HG03354 (cell line): Measurements from ENCODE around the gene CARF.
A peak's percentile ranks its signal among the peaks of the same experiment; 100 is the strongest.
"Not testable (repeated sequence)": the region's sequence is repeated elsewhere in the genome, so short reads cannot be mapped to it uniquely, and the experiment has no call there.

ENCODE experiments used
- ATAC-seq: cut with Tn5 transposase; IDR thresholded peaks from one replicate; pipeline ENCODE4 v1.9.1; 2021; ENCODE audit warnings: mild to moderate bottlenecking; ENCODE audit not compliant: unreplicated experiment, poor library complexity, severe bottlenecking

Gene CARF, protein sequence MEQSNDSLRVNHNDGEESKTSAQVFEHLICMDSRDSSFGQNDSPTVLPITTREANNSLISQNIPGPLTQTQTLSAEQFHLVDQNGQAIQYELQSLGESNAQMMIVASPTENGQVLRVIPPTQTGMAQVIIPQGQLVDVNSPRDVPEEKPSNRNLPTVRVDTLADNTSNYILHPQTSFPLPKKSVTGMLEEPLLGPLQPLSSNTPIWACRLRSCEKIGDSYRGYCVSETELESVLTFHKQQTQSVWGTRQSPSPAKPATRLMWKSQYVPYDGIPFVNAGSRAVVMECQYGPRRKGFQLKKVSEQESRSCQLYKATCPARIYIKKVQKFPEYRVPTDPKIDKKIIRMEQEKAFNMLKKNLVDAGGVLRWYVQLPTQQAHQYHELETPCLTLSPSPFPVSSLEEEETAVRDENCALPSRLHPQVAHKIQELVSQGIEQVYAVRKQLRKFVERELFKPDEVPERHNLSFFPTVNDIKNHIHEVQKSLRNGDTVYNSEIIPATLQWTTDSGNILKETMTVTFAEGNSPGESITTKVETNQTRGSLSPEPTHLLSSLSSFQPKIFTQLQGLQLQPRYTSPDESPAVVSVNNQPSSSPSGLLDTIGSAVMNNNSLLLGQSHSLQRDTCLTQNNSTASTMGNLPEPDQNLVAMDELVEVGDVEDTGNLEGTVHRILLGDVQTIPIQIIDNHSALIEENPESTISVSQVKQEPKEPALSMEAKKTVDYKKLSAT

DNA sequence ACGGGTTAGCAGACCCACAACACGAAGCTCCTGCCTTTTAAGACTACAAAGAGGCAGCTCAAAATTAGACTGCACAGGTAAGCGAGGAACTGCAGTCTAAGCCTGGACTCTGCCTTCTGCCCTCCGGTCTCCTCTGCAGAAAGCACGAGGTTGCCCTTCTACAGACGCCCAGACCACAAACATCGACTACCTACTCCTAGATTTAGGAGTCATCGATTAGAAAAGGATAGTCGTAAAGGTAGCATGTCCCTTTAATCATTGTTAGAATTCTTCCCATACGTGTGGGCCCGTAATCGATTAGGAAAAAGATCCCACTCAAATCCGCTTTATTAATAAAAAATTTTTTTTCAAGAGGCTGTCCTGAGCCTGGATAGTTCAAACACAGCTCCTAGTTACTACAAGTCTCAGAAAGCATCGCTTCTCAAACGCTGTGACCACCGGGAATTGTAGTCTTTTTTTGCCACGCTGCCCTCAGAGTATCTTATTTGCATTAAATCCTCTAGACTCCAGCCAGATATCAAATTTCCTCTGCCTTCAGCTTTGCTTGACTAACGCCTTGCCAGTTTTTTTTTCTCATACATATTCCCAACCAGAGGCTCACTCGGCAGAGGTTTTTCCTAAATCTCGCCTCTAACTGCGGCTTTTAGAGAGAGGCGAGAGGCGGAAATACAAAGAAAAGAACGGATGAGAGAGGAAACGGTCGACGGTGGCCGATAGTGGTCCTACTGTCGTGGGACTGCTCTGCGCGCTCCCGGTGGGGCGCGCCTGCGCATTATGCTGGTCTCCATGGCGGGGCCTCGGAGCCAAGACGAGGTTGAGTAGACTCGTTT is at the start of gene CARF, which contains the start of gene WDR12:
Gene CARF, plus strand, starts transcription at position 764 of the 830 bp plus-strand sequence. CDS start 29,628 bp downstream, outside the sequence.
Gene WDR12, minus strand, starts transcription at position 162 of the 830 bp plus-strand sequence. CDS start 197 bp downstream, outside the sequence.
- ATAC-seq = peak; percentile 79

DNA sequence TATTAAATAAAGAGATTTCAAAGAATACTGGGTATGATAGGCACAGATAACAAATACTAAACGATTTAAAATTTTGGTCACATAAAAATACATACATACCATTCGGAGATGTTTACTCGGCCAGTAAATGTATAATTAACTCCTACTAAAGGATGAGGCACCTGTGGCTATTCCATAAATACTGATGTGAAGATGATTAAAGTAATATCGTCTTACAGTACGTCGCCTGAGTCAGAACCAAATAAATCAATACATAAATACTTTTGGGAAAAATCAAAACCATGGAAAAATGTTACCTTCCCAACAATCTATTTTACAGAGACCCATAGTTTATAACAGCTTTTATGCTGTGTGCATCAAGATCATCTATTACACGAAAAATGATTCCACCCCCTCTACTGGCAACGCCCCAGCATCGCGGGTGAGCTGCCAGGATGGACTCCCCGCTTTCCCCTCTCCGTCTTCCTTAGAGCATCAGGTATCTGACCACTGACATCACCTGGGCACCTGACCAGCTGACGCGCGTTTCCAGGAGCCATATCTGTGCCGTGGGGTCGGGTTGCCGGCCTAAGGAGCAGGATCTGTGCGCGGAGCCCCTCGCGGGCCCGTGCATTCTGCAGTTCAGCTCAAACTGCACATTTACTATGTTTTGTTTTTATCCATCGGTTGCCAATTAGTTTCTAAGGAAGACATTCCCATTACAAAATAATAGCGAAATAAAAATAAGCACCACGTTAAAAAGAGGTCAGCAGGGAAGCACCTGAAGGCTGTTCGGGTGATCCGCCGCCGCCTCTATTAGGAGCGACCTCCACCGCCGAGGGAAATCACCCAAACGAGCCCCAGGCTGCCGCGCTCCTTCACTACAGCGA is 41.4 kb upstream of the CARF start:
- ATAC-seq = peak; percentile 84

DNA sequence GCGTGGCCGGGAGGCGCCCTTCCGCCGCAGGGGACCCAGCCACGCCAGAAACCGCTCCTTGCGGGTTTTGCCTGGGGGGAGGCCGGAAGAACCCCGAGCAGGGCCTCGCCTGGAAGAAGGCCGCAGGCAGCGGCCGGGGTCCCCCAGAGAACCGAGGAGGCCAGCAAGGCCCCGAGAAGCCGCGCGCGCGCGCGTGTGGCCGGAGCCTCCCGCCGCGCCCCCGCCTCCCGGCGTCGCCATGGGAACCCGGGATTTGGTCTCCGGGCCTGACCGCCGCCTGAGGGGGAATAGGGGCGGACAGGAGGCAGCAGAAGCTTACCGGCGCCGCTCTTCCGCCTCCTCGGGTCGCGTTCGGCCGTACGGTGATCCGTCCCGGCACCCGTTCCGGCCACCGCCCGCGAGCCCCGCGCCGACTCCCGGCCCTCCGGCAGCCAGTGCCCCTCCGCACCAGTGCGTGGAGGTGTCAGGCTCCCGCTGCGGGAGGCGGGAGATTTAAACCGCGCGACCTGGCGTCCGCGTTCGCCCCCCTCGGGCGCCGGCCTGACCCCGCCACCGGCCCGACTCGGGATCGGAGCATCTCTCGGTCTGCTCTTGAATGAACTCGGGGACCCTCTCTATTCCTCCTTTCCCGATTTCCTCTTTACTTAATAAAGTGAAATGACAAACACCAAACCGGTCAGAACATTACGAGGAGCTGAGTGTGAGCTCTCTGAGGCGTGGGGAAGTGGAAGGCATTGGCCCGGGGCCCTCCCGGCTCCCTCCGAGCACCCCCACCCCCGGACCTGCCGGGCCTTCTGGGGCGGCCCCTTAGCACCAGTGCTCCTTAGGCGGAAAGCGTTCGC is 40.6 kb upstream of the CARF start, which contains the start of gene ICA1L:
Gene ICA1L, minus strand, starts transcription at position 467 of the 842 bp plus-strand sequence. CDS start 42,757 bp downstream, outside the sequence.
- peak; percentile 67 for ATAC-seq

- ATAC-seq = no peak
Observed at GRCh38 chr2:202877699-202878098, 34.4 kb upstream of the CARF start.

GRCh38 chr2:202881570-202881969 is 30.5 kb upstream of the CARF start:
- no peak for ATAC-seq

- ATAC-seq = no peak
Observed at GRCh38 chr2:202883987-202884675, 27.9 kb upstream of the CARF start.

DNA sequence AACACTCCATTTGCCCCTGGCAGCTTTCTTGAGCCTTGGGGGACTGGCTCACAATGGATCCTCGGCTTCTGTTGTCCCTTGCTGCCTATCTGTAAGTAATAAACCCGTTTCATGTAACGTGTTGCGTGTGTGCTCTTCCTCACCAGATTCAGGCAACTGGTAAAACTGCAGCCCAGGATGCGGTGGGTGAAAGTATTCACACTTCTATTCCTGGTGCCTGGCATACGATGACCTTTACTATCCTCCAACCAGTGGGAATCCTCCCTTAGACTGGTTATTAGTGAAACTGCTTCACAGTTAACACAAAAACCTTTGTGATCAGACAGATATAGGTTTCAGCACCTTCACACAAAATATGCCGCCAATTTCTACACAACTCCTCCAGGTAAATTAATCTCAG is 26.9 kb upstream of the CARF start:
- ATAC-seq = no peak

DNA sequence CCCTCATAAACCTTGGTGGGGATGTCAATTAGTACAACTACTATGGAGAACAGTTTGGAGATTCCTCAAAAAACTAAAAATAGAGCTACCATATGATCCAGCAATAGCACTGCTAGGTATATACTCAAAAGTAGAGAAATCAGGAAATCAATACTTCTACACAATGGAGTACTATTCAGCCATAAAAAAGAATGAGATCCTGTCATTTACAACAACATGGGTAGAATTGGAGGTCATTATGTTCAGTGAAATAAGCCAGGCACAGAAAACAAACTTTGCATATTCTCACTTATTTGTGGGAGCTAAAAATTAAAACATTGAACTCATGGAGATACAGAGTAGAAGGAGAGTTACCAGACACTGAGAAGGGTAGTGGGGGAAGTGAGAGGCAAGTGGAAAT is 6.6 kb upstream of the CARF start:
- ATAC-seq = not testable (repeated sequence)

DNA sequence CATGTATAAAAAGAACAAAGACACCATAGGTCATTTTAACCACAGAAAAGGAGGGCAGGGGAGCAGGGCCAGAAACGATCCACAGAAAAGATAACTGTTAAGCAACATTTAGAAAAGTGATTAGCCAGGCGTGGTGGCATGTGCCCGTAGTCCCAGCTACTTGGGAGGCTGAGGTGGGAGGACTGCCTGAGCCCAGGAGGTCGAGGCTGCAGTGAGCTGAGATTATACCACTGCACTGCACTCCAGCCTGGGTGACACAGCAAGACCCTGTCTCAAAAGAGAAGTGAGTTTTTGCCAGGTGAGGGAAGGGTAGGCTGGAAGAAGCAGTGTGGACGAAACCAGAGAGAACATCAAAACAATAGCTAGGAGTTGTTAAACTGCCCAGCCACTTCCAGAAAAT is 3.9 kb upstream of the CARF start:
- no peak for ATAC-seq

DNA sequence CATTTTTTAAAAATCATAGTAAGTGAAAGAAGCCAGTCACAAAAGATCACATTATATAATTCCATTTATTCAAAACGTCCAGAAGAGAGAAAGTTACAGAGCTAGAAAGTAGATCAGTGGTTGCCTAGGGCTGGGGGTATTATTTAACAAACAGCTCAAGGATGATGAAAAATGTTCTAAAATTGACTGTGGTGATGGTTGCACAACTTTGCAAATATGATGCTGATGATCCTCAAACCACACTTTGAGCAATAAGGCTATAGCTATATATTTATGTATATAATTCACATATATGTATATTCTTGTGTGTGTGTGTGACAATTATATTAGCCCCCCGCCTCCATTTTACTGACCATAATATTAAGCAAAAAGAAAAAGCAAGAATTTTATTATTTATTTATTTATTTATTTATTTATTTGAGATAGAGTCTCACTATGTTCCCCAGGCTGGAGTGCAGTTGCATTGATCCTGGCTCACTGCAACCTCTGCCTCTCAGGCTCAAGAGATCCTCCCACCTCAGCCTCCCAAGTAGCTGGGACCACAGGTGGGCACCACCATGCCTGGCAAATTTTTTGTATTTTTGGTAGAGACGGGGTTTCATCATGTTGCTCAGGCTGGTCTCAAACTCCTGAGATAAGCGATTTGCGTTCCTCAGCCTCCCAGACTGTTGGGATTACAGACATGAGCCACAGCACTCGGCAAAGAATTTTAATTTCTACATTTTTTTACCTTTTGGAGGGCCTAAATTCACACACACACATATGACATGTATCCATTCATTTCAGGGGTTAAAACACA is 2.5 kb upstream of the CARF start:
- no peak for ATAC-seq

DNA sequence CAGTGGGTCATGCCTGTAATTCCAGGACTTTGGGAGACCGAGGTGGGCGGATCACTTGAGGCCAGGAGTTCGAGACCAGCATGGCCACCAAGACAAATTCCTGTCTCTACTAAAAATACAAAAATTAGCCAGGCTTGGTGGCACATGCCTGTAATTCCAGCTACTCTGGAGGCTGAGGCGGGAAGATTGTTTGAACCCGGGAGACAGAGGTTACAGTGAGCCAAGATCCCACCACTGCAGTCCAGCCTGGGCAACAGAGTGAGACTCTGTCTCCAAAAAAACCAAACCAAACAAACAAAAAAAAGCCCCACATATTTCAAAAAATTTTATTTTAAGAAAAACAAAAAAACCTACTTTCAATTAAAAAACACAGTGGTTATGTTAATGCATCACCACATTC is 1.8 kb upstream of the CARF start:
- ATAC-seq = not testable (repeated sequence)

DNA sequence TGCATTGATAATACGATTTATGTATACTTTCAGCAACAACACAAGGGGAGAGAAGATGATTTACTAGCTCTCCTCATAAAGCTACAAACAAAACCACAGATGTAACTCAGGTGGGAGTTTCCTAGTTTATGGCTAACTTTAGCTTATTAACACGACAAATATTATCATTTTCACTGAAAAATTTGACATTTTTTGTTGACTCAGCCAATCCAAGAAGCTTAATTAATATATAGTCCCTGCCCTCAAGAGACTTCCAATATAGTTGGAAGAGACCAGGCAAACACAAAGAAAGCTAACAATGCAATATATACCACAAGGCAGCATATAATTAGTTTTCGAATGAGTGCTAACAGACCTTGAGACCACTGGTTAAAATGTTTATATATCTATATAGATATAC is 1.4 kb upstream of the CARF start:
- ATAC-seq = no peak

- ATAC-seq = peak; percentile 13
Observed at GRCh38 chr2:202911203-202911511, 918 bp upstream of the CARF start.

DNA sequence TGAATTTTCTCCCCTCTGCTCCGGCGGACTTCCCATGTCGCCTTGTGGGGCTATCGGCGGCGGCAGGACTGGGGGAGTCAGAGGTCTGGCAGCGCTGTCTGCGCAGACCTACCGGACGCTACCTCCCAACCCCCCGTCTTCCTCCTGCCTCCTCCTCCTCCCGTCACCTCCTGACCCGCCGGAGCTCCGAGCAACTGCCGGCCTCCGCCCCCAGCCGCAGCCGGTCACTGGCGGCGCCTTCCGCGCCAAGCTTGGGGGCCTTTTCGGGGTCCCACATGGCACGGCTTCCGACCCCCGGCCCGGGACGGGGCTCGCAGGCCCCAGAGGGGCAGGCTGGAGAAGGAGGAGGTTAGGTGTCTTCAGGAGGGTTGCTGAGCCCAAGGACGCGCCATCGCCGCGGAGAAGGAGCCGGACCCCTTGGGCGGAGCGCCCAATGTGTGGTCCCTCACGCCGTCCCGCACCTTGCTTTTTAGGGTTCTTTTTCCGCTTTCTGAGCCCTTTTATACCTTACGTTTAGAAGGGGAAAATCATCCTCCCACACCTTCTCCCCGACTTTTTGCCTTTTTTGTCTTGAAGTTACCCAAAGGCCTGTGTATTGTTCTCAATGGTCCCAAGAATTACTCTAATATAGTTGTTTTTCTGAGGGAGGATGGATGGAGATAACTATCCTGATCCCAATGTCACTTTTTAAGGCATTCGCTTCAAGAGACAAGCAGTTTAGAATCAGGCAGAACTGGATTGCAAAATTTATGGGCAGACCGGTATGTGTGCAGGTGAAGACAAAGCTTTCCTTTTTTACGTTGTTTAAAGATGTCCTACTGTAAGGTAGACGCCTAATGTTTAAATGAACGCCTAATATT is 497 bp downstream of the CARF start:
- ATAC-seq = peak; percentile 67

DNA sequence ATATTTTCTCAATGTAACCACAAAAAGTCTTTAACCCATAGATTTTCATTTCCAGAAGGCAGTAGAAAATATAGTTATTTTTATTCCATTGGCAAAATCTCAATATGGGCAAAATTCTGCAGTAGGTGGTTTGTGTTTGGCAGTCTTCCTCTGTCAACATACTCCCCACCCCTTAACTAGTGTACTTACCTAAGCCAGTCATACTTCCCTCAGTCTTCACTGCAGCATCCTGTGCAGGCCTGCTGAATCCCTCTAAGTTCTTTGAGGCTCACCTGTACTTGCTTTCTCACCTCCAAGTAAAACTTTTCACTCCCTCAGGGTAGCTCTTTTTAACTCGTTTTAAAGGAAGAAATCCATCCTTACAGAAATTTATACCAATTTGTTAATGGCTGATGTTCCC is 6.8 kb downstream of the CARF start:
- no peak for ATAC-seq
